ENCODE data around the gene IMPDH1.

- TF ChIP-seq CXXC5 (CRISPR knock-in tag; IDR thresholded peaks at IDR 0.05) (no peak), GATAD2B (IDR thresholded peaks at IDR 0.05; ENCODE audit: borderline replicate concordance) (no peak), MEF2A (IDR thresholded peaks at IDR 0.05; ENCODE audit: control insufficient read depth, low read depth, low read length) (no peak), ATF1 (CRISPR knock-in tag; IDR thresholded peaks at IDR 0.05) (no peak), ATF1 (tag; IDR thresholded peaks at IDR 0.05) (no peak), CEBPZ (IDR thresholded peaks at IDR 0.05; ENCODE audit: borderline replicate concordance, low read depth, low read length) (no peak), PHB (CRISPR knock-in tag; IDR thresholded peaks at IDR 0.05) (no peak), HMG20B (CRISPR knock-in tag; IDR thresholded peaks at IDR 0.05) (no peak), USF2 (CRISPR knock-in tag; IDR thresholded peaks at IDR 0.05) (no peak), POLR2A (conservative IDR thresholded peaks at IDR 0.05) (no peak), ZNF274 (IDR thresholded peaks at IDR 0.05; ENCODE audit: borderline replicate concordance, low read depth, low read length) (no peak)
These were observed 9.8 kb downstream of the IMPDH1 start for GRCh38 chr7:128399991-128400390.
